Vagina (tissue), 2 donors: ENCODE results near the gene XKR7. TPM values are rescaled to one million over a fixed set of nuclear protein-coding genes. Genes with fewer than 3 reads are reported as not detected.

Source experiments
- DNase-seq, 2 donors: peaks; one replicate each; pipeline ENCODE4 v3.0.0-alpha.2; 2017; ENCODE audit errors: extremely low spot score in 2 of 2
- H3K27ac ChIP-seq: fragments of 200-600 bp; sonication (generic); one replicate; pipeline ENCODE4 v1.5.1; 2019
- H3K27me3 ChIP-seq: fragments of 200-600 bp; sonication (generic); one replicate; pipeline ENCODE4 v1.5.1; 2019
- H3K36me3 ChIP-seq, 2 donors: fragments of 200-600 bp; sonication (generic); one replicate each; pipeline ENCODE4 v1.5.1; 2017 to 2019
- H3K4me1 ChIP-seq: fragments of 200-600 bp; sonication (generic); one replicate; pipeline ENCODE4 v1.5.1; 2019
- H3K4me3 ChIP-seq, 2 donors: fragments of 200-600 bp; sonication (generic); 1 replicate in 1 of 2; 2 replicates in 1 of 2; pipeline ENCODE4 v1.5.1; 2016 to 2019
- H3K9me3 ChIP-seq: fragments of 200-600 bp; sonication (generic); one replicate; pipeline ENCODE4 v1.5.1; 2019
- POLR2A ChIP-seq, 2 donors: fragments of 450-650 bp; IDR thresholded peaks; one replicate each; pipeline ENCODE4 v1.6.1; 2017; ENCODE audit warnings: antibody characterized with exemption in 2 of 2, mild to moderate bottlenecking in 2 of 2, moderate library complexity in 2 of 2
- POLR2AphosphoS5 ChIP-seq, 2 donors: sonication (generic); formaldehyde crosslinking; IDR thresholded peaks; one replicate each; pipeline ENCODE4 v1.9.0; 2017; ENCODE audit warnings: antibody characterized with exemption in 2 of 2, mild to moderate bottlenecking in 2 of 2, low read depth in 1 of 2; ENCODE audit not compliant: insufficient read depth in 1 of 2
- intact Hi-C: fragments of 100-400 bp; cut with DNase I; formaldehyde crosslinking; loops from one replicate; pipeline ENCODE4 v1.15.1; 2023
- total RNA-seq: library from RNA; depleted of rRNA; stranded (reverse); fragments of >200 nt; gene quantifications from one replicate; pipeline ENCODE4 v1.2.3, GENCODE V29; 2016
- TF ChIP-seq, protein P1 (sequence below), 3 experiments: fragments of 450-650 bp in 2 of 3; fragments of 200-600 bp in 1 of 3; sonication (generic) in 1 of 3; IDR thresholded peaks; one replicate each; pipeline ENCODE4 v1.5.1; 2017 to 2019; ENCODE audit warnings: antibody characterized with exemption in 3 of 3, mild to moderate bottlenecking in 2 of 3, moderate library complexity in 2 of 3

The XKR7 gene
- total RNA-seq, 1 donor from 2014 or later: not detected

DNA sequence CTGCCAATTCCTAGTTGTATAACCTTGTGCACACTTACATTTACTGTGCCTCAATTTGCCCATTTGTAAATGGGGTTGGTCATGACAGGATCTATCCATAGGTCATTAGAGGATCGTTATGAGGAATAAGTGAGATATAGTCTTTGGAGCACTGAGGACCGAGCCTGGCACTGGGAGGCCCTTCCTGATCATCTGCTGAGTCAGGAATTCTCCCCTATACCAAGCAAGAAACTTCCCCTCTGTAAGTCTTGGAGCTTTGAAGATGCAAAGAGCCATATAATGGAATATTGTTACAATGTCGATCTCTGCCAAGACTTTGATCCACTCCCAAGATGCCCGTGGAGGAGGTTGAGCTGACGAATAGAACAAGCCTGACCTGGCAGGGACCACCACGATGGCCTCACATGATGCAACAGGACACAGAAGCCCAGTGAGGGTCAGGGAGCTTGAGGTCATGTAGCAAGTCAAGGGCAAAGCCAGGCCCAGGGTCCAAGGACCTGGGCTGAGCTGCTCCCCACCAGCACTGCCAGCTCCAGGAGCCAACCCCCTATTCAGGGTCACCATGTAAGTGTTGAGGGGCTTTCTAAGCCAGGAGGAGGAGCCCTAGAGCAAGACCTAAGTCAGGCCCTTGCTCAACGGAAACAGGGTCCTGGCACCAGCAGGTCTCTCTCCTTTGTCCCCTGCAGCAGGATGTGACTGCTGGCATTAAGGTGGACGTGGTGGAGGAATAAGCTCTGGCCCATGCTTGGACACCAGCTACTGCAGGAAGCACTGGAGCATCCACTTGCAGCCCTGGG is 32.8 kb upstream of the XKR7 start:
- H3K9me3 ChIP-seq: no peaks in the 10 kb centered on the region
- H3K36me3 ChIP-seq: no peaks in the 10 kb centered on the region
- H3K4me1 ChIP-seq: no peaks in the 10 kb centered on the region
- no peak overlapping the region for H3K4me3 ChIP-seq
- DNase-seq: no peak
- TF ChIP-seq, protein P1, sequence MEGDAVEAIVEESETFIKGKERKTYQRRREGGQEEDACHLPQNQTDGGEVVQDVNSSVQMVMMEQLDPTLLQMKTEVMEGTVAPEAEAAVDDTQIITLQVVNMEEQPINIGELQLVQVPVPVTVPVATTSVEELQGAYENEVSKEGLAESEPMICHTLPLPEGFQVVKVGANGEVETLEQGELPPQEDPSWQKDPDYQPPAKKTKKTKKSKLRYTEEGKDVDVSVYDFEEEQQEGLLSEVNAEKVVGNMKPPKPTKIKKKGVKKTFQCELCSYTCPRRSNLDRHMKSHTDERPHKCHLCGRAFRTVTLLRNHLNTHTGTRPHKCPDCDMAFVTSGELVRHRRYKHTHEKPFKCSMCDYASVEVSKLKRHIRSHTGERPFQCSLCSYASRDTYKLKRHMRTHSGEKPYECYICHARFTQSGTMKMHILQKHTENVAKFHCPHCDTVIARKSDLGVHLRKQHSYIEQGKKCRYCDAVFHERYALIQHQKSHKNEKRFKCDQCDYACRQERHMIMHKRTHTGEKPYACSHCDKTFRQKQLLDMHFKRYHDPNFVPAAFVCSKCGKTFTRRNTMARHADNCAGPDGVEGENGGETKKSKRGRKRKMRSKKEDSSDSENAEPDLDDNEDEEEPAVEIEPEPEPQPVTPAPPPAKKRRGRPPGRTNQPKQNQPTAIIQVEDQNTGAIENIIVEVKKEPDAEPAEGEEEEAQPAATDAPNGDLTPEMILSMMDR (IDR thresholded peaks at IDR 0.05): no peak
- TF ChIP-seq POLR2AphosphoS5 (IDR thresholded peaks at IDR 0.05; ENCODE audit: insufficient read depth in 1 of 2, low read depth in 1 of 2) (no peak), POLR2A (IDR thresholded peaks at IDR 0.05) (no peak)
- intact Hi-C loops: no loop called here
- no peaks in the 10 kb centered on the region for H3K27me3 ChIP-seq
- no peak overlapping the region for H3K27ac ChIP-seq

DNA sequence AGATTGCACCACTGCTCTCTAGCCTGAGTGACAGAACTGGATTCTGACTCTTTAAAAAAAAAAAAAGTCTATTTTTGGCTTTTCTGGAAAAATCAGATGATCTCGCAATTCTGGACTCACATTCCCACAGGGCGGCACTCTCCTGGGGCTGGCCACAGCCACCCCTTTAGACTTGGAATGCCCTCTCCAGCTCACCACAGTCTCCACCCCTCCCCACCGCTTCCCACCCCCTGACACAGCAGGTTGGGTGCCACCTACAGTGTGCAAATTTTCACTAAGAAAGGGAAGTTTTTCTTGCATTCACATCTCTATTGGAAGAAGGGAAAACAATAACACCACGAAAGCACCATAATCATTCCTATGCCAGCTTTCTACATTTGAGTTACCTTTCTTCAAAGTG is 31.5 kb upstream of the XKR7 start:
- no peak for TF ChIP-seq POLR2AphosphoS5 (IDR thresholded peaks at IDR 0.05; ENCODE audit: insufficient read depth in 1 of 2, low read depth in 1 of 2)
- TF ChIP-seq, protein P1 (IDR thresholded peaks at IDR 0.05): no peak
- no peak for TF ChIP-seq POLR2A (IDR thresholded peaks at IDR 0.05)
- no peaks in the 10 kb centered on the region for H3K9me3 ChIP-seq
- H3K4me1 ChIP-seq: no peaks in the 10 kb centered on the region
- no peaks in the 10 kb centered on the region for H3K36me3 ChIP-seq
- no peak overlapping the region for H3K4me3 ChIP-seq
- DNase-seq: no peak
- H3K27me3 ChIP-seq: no peaks in the 10 kb centered on the region
- H3K27ac ChIP-seq: no peak overlapping the region
- intact Hi-C loops: no loop called here

DNA sequence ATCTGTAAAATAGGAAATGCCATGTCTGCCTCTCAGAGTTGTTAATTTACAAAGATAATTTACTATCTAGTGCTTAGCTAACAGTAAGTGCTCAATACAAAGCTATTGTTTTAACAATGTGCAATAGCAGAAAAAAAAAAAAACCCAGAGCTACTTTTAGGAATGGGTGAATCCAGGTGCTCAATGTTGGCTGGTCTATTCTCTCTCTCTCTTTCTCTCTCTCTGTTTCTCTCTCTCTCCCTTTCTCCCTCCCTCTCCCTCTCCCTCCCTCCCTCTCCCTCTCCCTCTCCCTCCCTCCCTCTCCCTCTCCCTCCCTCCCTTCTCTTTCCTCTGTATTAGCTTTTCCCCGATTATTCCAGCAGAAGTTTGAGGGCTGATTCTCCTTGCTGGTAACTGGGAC is 30.1 kb upstream of the XKR7 start:
- no peak for DNase-seq
- Histone ChIP-seq H3K4me1 (no peaks in the 10 kb centered on the region), H3K9me3 (no peaks in the 10 kb centered on the region), H3K27me3 (no peaks in the 10 kb centered on the region), H3K36me3 (no peaks in the 10 kb centered on the region), H3K4me3 (no peak overlapping the region), H3K27ac (no peak overlapping the region)
- intact Hi-C loops: no loop called here
- TF ChIP-seq POLR2AphosphoS5 (IDR thresholded peaks at IDR 0.05; ENCODE audit: insufficient read depth in 1 of 2, low read depth in 1 of 2) (no peak), POLR2A (IDR thresholded peaks at IDR 0.05) (no peak)
- TF ChIP-seq, protein P1 (IDR thresholded peaks at IDR 0.05): no peak

GRCh38 chr20:31939661-31940060 is 28.3 kb upstream of the XKR7 start:
- no peak overlapping the region for H3K27ac ChIP-seq
- H3K9me3 ChIP-seq: no peaks in the 10 kb centered on the region
- no peaks in the 10 kb centered on the region for H3K27me3 ChIP-seq
- H3K36me3 ChIP-seq: peaks cover 0 to 4% of the 10 kb centered on the region in 2 donors
- no peaks in the 10 kb centered on the region for H3K4me1 ChIP-seq
- H3K4me3 ChIP-seq: no peak overlapping the region
- intact Hi-C loops: no loop called here
- no peak for DNase-seq
- TF ChIP-seq POLR2A (IDR thresholded peaks at IDR 0.05): no peak
- TF ChIP-seq POLR2AphosphoS5 (IDR thresholded peaks at IDR 0.05; ENCODE audit: insufficient read depth in 1 of 2, low read depth in 1 of 2): no peak
- TF ChIP-seq, protein P1 (IDR thresholded peaks at IDR 0.05): no peak

- H3K4me1 ChIP-seq: no peaks in the 10 kb centered on the region
- TF ChIP-seq POLR2A (IDR thresholded peaks at IDR 0.05): no peak
- TF ChIP-seq POLR2AphosphoS5 (IDR thresholded peaks at IDR 0.05; ENCODE audit: insufficient read depth in 1 of 2, low read depth in 1 of 2): no peak
- TF ChIP-seq, protein P1 (IDR thresholded peaks at IDR 0.05): no peak
- no peak overlapping the region for H3K4me3 ChIP-seq
- DNase-seq: no peak
- H3K27ac ChIP-seq: no peak overlapping the region
- peaks cover 0 to 37% of the 10 kb centered on the region in 2 donors for H3K36me3 ChIP-seq
- no peaks in the 10 kb centered on the region for H3K9me3 ChIP-seq
- no peaks in the 10 kb centered on the region for H3K27me3 ChIP-seq
- intact Hi-C loops: no loop called here
Observed at GRCh38 chr20:31943052-31943471, 24.9 kb upstream of the XKR7 start.
